Measurements from ENCODE around the gene EPHA3.

EPHA3 gene

DNA sequence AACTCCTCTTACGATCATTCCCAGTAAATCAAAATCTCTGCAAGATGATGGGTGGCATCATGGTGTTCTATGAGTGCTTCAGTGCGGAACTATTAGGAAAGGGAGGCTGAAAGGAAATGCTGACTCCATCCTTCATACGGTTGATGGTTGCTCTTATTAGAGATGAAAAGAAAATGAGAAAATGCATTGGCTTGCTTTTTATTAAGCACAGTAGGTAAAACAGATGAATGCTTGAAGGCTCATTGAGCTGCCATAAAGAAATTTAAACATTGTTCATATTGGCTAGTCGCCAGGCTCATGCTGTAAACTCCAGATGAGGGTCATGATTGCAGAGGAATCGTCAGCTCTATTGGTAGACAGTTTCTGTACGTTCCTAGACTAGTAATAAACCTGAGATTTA lies 115.8 kb downstream of the EPHA3 start (continued):
- TF ChIP-seq, protein P1, sequence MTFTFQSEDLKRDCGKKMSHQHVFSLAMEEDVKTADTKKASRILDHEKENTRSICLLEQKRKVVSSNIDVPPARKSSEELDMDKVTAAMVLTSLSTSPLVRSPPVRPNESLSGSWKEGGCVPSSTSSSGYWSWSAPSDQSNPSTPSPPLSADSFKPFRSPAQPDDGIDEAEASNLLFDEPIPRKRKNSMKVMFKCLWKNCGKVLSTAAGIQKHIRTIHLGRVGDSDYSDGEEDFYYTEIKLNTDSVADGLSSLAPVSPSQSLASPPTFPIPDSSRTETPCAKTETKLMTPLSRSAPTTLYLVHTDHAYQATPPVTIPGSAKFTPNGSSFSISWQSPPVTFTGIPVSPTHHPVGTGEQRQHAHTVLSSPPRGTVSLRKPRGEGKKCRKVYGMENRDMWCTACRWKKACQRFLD (tag by site-specific recombination; IDR thresholded peaks at IDR 0.05) = no peak
- TF ChIP-seq EGR2 (tag by site-specific recombination; IDR thresholded peaks at IDR 0.05; ENCODE audit: low read depth) = no peak
- TF ChIP-seq ZBTB44 (tag by site-specific recombination; IDR thresholded peaks at IDR 0.05) = 0 out of 2 replicates have a peak, but pooled peaks have one; percentile 38
- no peak for TF ChIP-seq ZNF561 (tag by site-specific recombination; IDR thresholded peaks at IDR 0.05; ENCODE audit: borderline replicate concordance)
- TF ChIP-seq ZNF621 (tag by site-specific recombination; IDR thresholded peaks at IDR 0.05) = no peak
- TF ChIP-seq, protein P2, sequence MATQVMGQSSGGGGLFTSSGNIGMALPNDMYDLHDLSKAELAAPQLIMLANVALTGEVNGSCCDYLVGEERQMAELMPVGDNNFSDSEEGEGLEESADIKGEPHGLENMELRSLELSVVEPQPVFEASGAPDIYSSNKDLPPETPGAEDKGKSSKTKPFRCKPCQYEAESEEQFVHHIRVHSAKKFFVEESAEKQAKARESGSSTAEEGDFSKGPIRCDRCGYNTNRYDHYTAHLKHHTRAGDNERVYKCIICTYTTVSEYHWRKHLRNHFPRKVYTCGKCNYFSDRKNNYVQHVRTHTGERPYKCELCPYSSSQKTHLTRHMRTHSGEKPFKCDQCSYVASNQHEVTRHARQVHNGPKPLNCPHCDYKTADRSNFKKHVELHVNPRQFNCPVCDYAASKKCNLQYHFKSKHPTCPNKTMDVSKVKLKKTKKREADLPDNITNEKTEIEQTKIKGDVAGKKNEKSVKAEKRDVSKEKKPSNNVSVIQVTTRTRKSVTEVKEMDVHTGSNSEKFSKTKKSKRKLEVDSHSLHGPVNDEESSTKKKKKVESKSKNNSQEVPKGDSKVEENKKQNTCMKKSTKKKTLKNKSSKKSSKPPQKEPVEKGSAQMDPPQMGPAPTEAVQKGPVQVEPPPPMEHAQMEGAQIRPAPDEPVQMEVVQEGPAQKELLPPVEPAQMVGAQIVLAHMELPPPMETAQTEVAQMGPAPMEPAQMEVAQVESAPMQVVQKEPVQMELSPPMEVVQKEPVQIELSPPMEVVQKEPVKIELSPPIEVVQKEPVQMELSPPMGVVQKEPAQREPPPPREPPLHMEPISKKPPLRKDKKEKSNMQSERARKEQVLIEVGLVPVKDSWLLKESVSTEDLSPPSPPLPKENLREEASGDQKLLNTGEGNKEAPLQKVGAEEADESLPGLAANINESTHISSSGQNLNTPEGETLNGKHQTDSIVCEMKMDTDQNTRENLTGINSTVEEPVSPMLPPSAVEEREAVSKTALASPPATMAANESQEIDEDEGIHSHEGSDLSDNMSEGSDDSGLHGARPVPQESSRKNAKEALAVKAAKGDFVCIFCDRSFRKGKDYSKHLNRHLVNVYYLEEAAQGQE (tag by site-specific recombination; IDR thresholded peaks at IDR 0.05) = no peak
- no peak for TF ChIP-seq ZNF558 (tag by site-specific recombination; IDR thresholded peaks at IDR 0.05)
- TF ChIP-seq ZNF768 (tag by site-specific recombination; IDR thresholded peaks at IDR 0.05) = no peak
- TF ChIP-seq ZBTB17 (tag by site-specific recombination; IDR thresholded peaks at IDR 0.05) = peak; percentile 89
- TF ChIP-seq ZNF596 (tag by site-specific recombination; IDR thresholded peaks at IDR 0.05) = no peak
- TF ChIP-seq ZBTB21 (tag by site-specific recombination; IDR thresholded peaks at IDR 0.05) = no peak
- no peak for TF ChIP-seq ZNF416 (tag by site-specific recombination; IDR thresholded peaks at IDR 0.05)
- no peak for TF ChIP-seq ZSCAN30 (tag by site-specific recombination; IDR thresholded peaks at IDR 0.05)
- TF ChIP-seq TRIM28 (IDR thresholded peaks at IDR 0.05; ENCODE audit: borderline replicate concordance, low read length) = peak; percentile 56; the same call in 1 of the 2 replicates
- no peak for TF ChIP-seq ZBTB26 (tag by site-specific recombination; optimal IDR thresholded peaks at IDR 0.05)
- TF ChIP-seq, protein P3, sequence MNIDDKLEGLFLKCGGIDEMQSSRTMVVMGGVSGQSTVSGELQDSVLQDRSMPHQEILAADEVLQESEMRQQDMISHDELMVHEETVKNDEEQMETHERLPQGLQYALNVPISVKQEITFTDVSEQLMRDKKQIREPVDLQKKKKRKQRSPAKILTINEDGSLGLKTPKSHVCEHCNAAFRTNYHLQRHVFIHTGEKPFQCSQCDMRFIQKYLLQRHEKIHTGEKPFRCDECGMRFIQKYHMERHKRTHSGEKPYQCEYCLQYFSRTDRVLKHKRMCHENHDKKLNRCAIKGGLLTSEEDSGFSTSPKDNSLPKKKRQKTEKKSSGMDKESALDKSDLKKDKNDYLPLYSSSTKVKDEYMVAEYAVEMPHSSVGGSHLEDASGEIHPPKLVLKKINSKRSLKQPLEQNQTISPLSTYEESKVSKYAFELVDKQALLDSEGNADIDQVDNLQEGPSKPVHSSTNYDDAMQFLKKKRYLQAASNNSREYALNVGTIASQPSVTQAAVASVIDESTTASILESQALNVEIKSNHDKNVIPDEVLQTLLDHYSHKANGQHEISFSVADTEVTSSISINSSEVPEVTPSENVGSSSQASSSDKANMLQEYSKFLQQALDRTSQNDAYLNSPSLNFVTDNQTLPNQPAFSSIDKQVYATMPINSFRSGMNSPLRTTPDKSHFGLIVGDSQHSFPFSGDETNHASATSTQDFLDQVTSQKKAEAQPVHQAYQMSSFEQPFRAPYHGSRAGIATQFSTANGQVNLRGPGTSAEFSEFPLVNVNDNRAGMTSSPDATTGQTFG (tag by site-specific recombination; IDR thresholded peaks at IDR 0.05; ENCODE audit: borderline replicate concordance) = no peak
- no peak for TF ChIP-seq ZNF16 (tag by site-specific recombination; IDR thresholded peaks at IDR 0.05; ENCODE audit: low read depth)

DNA sequence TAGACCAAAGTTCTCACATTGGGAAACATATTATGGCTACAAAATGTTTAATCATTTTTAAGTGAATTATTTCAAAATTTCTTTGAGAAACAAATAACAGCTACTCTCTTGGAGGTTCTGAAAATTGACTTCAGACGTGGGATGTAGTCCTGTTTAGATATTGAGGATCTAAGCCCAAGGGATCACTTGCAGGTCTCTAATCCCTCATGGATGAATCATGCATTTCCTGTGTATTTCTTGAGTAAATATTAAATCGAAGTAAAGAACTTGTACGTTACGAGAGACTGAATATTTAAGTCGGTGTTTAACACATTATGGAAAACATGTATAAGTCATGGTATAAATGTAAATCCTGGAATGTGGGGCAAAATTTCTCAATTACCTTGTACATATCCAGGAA lies 119.8 kb downstream of the EPHA3 start:
- Histone ChIP-seq H3K27ac (ENCODE audit: extremely low read depth, low read depth, low read length) (no peak overlapping the region), H3K4me3 (ENCODE audit: low read depth, low read length) (no peak overlapping the region), H3K9me3 (ENCODE audit: control insufficient read depth, insufficient read depth, low read depth, low read length) (no peaks in the 10 kb centered on the region), H3K36me3 (ENCODE audit: control insufficient read depth in 2 of 2, insufficient read depth in 1 of 2, low read length in 2 of 2) (no peaks in the 10 kb centered on the region), H3K4me1 (ENCODE audit: control insufficient read depth, insufficient read depth, low read length) (peaks cover 29% of the 10 kb centered on the region)
- TF ChIP-seq ZNF223 (tag by site-specific recombination; IDR thresholded peaks at IDR 0.05) (no peak), ZNF174 (tag by site-specific recombination; IDR thresholded peaks at IDR 0.05) (no peak), MYNN (tag by site-specific recombination; IDR thresholded peaks at IDR 0.05; ENCODE audit: borderline replicate concordance) (no peak), ZNF112 (tag by site-specific recombination; IDR thresholded peaks at IDR 0.05) (no peak), KLF16 (tag by site-specific recombination; IDR thresholded peaks at IDR 0.05) (no peak)
- TF ChIP-seq, protein P4, sequence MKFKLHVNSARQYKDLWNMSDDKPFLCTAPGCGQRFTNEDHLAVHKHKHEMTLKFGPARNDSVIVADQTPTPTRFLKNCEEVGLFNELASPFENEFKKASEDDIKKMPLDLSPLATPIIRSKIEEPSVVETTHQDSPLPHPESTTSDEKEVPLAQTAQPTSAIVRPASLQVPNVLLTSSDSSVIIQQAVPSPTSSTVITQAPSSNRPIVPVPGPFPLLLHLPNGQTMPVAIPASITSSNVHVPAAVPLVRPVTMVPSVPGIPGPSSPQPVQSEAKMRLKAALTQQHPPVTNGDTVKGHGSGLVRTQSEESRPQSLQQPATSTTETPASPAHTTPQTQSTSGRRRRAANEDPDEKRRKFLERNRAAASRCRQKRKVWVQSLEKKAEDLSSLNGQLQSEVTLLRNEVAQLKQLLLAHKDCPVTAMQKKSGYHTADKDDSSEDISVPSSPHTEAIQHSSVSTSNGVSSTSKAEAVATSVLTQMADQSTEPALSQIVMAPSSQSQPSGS (tag by site-specific recombination; IDR thresholded peaks at IDR 0.05; ENCODE audit: low read depth) = no peak
- TF ChIP-seq, protein P5, sequence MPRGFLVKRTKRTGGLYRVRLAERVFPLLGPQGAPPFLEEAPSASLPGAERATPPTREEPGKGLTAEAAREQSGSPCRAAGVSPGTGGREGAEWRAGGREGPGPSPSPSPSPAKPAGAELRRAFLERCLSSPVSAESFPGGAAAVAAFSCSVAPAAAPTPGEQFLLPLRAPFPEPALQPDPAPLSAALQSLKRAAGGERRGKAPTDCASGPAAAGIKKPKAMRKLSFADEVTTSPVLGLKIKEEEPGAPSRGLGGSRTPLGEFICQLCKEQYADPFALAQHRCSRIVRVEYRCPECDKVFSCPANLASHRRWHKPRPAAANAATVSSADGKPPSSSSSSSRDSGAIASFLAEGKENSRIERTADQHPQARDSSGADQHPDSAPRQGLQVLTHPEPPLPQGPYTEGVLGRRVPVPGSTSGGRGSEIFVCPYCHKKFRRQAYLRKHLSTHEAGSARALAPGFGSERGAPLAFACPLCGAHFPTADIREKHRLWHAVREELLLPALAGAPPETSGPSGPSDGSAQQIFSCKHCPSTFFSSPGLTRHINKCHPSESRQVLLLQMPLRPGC (tag by site-specific recombination; IDR thresholded peaks at IDR 0.05) = no peak
- ChIA-PET POLR2A (no interaction called here), CTCF (no interaction called here)
